ENCODE results near the gene EEF2K. TPM values are rescaled to one million over a fixed set of nuclear protein-coding genes. Genes with fewer than 3 reads are reported as not detected.

EEF2K gene
- total RNA-seq, 5 donors from 2014 or later (not counting 1 experiment from before 2014, with no cell fraction given): 15.5 to 21.5 (median 21.0) TPM

DNA sequence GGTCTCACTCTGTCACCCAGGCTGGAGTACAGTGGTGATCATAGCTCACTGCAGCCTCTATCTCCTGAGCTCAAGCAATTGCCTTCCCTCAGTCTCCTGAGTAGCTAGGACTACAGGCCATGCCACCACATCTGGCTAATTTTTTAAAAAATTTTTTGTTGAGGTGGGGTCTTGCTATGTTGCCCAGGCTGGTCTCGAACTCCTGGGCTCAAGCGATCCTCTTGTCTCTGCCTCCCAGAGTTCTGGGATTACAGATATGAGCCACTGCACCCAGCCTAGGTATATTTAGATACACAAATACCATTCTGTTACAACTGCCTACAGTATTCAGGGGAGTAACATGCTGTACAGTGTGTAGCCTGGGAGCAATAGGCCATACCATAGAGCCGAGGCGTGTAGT is 105.4 kb downstream of the EEF2K start:
- ATAC-seq (replicated peaks in 1 of 4): no peak
- no peak overlapping the region for H3K4me3 Mint-ChIP-seq
- no peaks in the 10 kb centered on the region for H3K27me3 Mint-ChIP-seq
- no peaks in the 10 kb centered on the region for H3K4me1 Mint-ChIP-seq
- WGBS (ENCODE audit: insufficient coverage): 100% methylated on average over 2 of the region's 4 CpGs
- no peaks in the 10 kb centered on the region for H3K4me1 ChIP-seq (ENCODE audit: control insufficient read depth in 1 of 2, extremely low read depth in 1 of 2, insufficient read depth in 2 of 2, low read length in 2 of 2)
- DNase-seq: no peak
- H3K4me3 ChIP-seq (ENCODE audit: control insufficient read depth in 1 of 2, extremely low read depth in 1 of 2, low read length in 1 of 2): no peak overlapping the region
- no peak overlapping the region for H3K27ac ChIP-seq (ENCODE audit: low read length)
- H3K9me3 ChIP-seq: no peaks in the 10 kb centered on the region
- H3K36me3 Mint-ChIP-seq: peaks cover 40% of the 10 kb centered on the region
- no peaks in the 10 kb centered on the region for H3K9me3 Mint-ChIP-seq
- H3K36me3 ChIP-seq (ENCODE audit: control insufficient read depth in 2 of 2, extremely low read depth in 1 of 2, insufficient read depth in 1 of 2, low read length in 1 of 2): peaks cover 34 to 91% of the 10 kb centered on the region in 2 donors
- H3K27ac Mint-ChIP-seq: no peak overlapping the region
- POLR2A ChIA-PET: interaction anchor here in 1 of 2 donors (0.7 kb wide), 1 partner anchor 303 kb away, joined by 6 read pairs; no protein-coding TSS in a partner anchor
- CTCF ChIA-PET: interaction anchor here (0.7 to 1.2 kb wide), 2 partner anchors 10 to 139 kb away, joined by 4 to 9 read pairs; no protein-coding TSS in a partner anchor
- no peaks in the 10 kb centered on the region for H3K27me3 ChIP-seq (replicated peaks in 1 of 2; ENCODE audit: control insufficient read depth in 2 of 2, extremely low read depth in 1 of 2, insufficient read depth in 2 of 2, low read length in 1 of 2)

DNA sequence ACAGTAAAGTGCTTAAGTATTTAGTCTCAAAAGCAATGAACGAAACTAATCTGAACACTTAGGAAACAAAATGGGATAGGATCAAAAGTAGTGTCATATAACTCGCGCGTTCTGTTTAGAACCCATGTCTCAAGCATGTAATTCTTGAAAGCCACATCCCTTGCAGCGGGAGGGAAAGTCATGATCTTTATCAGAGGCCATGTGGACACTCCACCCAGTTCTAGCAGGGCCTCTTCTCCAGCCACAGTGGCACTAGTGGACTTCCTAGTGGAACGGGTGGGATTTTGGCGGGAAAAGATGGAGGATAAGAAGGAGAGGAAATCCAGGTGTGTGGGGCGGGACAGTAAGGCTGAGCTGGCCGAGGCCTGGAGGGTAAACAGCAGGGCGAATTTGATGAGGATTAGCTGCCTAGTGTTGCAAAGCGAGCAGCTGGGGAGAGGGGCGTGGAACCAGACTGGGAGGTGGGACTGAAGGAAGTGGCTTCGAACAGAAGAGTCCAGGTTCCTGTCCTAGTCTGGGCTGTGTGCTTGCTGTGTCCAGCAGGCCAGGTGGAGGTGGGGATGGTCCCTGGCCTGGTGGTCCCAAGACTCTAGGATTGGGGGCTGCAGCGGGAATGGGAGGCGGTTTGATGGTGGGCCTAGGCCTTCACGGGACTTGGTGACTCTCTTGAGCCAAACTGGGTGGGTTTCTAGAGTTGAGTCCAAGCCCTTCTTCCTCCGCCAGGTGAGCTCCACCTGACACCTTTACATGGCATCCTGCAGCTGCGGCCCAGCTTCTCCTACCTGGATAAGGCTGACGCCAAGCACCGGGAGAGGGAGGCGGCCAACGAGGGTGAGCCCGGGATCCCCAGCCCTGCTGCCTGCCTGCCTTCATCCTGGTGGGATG is 107.1 kb downstream of the EEF2K start:
- ChIA-PET POLR2A (interaction anchor here in 1 of 2 donors (0.5 kb wide), 1 partner anchor 118 kb away, joined by 3 read pairs; no protein-coding TSS in a partner anchor), CTCF (no interaction called here)
- Histone ChIP-seq H3K36me3 (ENCODE audit: control insufficient read depth in 2 of 2, extremely low read depth in 1 of 2, insufficient read depth in 1 of 2, low read length in 1 of 2) (peaks cover 43 to 86% of the 10 kb centered on the region in 2 donors), H3K4me3 (ENCODE audit: control insufficient read depth in 1 of 2, extremely low read depth in 1 of 2, low read length in 1 of 2) (no peak overlapping the region), H3K4me1 (ENCODE audit: control insufficient read depth in 1 of 2, extremely low read depth in 1 of 2, insufficient read depth in 2 of 2, low read length in 2 of 2) (no peaks in the 10 kb centered on the region), H3K27ac (ENCODE audit: low read length) (no peak overlapping the region), H3K27me3 (replicated peaks in 1 of 2; ENCODE audit: control insufficient read depth in 2 of 2, extremely low read depth in 1 of 2, insufficient read depth in 2 of 2, low read length in 1 of 2) (no peaks in the 10 kb centered on the region), H3K9me3 (no peaks in the 10 kb centered on the region)
- no peaks in the 10 kb centered on the region for H3K9me3 Mint-ChIP-seq
- H3K27ac Mint-ChIP-seq: no peak overlapping the region
- no peak for ATAC-seq (replicated peaks in 1 of 4)
- DNase-seq: no peak
- H3K4me1 Mint-ChIP-seq: no peaks in the 10 kb centered on the region
- H3K4me3 Mint-ChIP-seq: no peak overlapping the region
- no peaks in the 10 kb centered on the region for H3K27me3 Mint-ChIP-seq
- peaks cover 40% of the 10 kb centered on the region for H3K36me3 Mint-ChIP-seq
- WGBS (ENCODE audit: insufficient coverage): 98% methylated on average over 14 of the region's 23 CpGs

DNA sequence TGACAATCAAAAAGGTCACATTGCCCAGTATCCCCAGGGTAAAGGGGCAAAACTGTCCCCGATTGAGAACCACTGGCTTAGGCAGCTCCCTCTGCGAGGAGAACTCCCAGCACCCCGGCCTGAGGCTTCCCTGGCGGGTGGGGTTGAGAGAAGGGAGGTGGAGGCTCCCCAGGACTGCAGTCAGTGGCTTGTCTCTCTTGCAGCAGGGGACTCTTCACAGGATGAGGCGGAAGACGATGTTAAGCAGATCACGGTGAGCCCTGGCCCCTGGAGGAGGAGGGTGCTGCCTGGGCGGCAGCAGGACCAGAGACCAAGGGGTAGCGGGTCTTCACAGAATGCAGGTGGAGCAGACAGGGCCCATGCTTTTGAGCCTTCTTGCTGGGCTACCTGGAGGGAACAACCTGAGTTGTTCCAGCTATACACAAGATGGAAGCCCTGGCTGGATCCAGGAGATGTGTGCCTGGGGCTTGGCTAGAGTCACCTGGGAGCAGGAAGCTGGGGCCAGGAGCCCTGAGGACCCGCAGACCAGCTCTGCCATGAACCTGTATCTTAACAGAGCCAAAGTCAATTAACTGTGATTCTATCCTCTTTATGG is 107.9 kb downstream of the EEF2K start:
- Mint-ChIP-seq H3K4me3 (peak overlapping the region in 1 of 3 donors; percentile 36), H3K27me3 (no peaks in the 10 kb centered on the region), H3K4me1 (no peaks in the 10 kb centered on the region), H3K9me3 (no peaks in the 10 kb centered on the region), H3K27ac (no peak overlapping the region), H3K36me3 (peaks cover 41% of the 10 kb centered on the region)
- Histone ChIP-seq H3K4me3 (ENCODE audit: control insufficient read depth in 1 of 2, extremely low read depth in 1 of 2, low read length in 1 of 2) (no peak overlapping the region), H3K27me3 (replicated peaks in 1 of 2; ENCODE audit: control insufficient read depth in 2 of 2, extremely low read depth in 1 of 2, insufficient read depth in 2 of 2, low read length in 1 of 2) (no peaks in the 10 kb centered on the region), H3K9me3 (no peaks in the 10 kb centered on the region), H3K27ac (ENCODE audit: low read length) (no peak overlapping the region), H3K36me3 (ENCODE audit: control insufficient read depth in 2 of 2, extremely low read depth in 1 of 2, insufficient read depth in 1 of 2, low read length in 1 of 2) (peaks cover 42 to 86% of the 10 kb centered on the region in 2 donors), H3K4me1 (ENCODE audit: control insufficient read depth in 1 of 2, extremely low read depth in 1 of 2, insufficient read depth in 2 of 2, low read length in 2 of 2) (no peaks in the 10 kb centered on the region)
- POLR2A ChIA-PET: interaction anchor here in 1 of 2 donors (0.6 kb wide), 1 partner anchor 305 kb away, joined by 7 read pairs; no protein-coding TSS in a partner anchor
- ATAC-seq (replicated peaks in 1 of 4): no peak
- CTCF ChIA-PET: no interaction called here
- WGBS (ENCODE audit: insufficient coverage): 97% methylated on average over 8 of the region's 10 CpGs
- no peak for DNase-seq

DNA sequence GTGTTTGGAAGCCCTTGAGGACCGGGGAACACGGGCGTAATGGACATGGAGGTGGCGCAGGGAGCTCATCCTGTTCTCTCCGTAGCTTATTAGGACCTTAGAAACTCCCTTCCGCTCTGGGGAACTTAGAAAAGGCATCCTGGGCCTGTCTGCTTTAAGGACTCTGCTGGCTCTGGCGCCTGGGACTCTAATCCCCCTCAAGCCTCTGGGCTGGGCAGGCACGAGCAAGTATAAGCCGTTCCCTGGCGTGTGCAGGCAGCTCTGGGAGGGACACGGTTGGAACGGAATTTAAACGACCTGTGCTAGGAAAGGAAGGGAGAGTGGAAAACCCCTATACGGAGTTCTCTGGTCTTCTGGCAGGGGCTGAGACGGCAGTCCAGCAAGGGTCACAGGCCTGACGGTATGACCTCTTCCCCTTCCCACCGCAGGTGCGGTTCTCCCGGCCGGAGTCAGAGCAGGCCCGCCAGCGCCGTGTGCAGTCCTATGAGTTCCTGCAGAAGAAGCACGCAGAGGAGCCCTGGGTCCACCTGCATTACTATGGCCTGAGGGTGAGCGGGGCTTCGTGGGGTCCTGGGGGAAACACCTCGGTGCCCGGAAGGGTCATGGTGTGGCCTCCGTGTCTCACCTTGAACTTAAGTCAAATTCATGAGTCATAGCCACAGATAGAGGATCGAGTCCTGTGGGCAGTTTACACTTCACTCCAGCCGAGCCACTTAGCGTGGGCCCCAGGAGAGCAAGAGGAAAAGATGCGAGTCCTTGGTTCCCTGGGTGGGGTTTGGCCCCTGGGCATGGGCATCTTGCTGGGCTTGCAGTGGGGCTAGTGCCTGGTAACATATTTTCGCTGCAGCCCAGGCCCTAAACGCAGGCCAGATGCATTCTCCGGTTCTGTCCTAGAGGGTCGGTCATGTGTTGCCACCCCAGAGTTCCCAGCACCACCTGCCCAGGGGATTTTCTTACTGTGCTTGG is 108.9 kb downstream of the EEF2K start:
- Histone ChIP-seq H3K27ac (ENCODE audit: low read length) (no peak overlapping the region), H3K27me3 (replicated peaks in 1 of 2; ENCODE audit: control insufficient read depth in 2 of 2, extremely low read depth in 1 of 2, insufficient read depth in 2 of 2, low read length in 1 of 2) (no peaks in the 10 kb centered on the region), H3K4me1 (ENCODE audit: control insufficient read depth in 1 of 2, extremely low read depth in 1 of 2, insufficient read depth in 2 of 2, low read length in 2 of 2) (no peaks in the 10 kb centered on the region), H3K9me3 (no peaks in the 10 kb centered on the region), H3K4me3 (ENCODE audit: control insufficient read depth in 1 of 2, extremely low read depth in 1 of 2, low read length in 1 of 2) (no peak overlapping the region), H3K36me3 (ENCODE audit: control insufficient read depth in 2 of 2, extremely low read depth in 1 of 2, insufficient read depth in 1 of 2, low read length in 1 of 2) (peaks cover 34 to 81% of the 10 kb centered on the region in 2 donors)
- Mint-ChIP-seq H3K27me3 (no peaks in the 10 kb centered on the region), H3K27ac (no peak overlapping the region), H3K9me3 (no peaks in the 10 kb centered on the region), H3K4me3 (no peak overlapping the region), H3K4me1 (no peaks in the 10 kb centered on the region), H3K36me3 (peaks cover 43% of the 10 kb centered on the region)
- DNase-seq: no peak
- ATAC-seq (replicated peaks in 1 of 4): no peak
- WGBS (ENCODE audit: insufficient coverage): 97% methylated on average over 35 of the region's 37 CpGs
- POLR2A ChIA-PET: interaction anchor here in 1 of 2 donors (0.6 kb wide), 1 partner anchor 306 kb away, joined by 7 read pairs; no protein-coding TSS in a partner anchor
- CTCF ChIA-PET: no interaction called here

DNA sequence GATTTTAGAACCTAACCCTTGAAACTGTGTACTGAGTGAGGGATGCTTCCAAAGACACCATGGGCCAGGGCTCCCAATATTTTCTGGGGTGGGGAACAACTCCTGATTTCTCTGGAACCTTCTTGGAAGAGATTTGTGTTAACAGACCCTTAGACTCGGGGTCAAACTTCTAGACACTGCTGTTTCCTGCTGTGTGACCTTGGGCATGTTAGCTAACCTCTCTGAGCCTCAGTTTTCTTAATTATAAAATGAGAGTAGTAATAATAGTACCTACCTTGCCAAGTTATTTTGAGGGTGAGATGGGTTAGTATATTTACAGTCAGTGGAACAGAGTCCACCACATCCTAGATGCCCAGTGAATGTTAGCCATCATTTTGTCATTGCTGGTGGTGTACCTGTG is 109.9 kb downstream of the EEF2K start:
- no peak overlapping the region for H3K4me3 Mint-ChIP-seq
- POLR2A ChIA-PET: interaction anchor here in 1 of 2 donors (0.6 kb wide), 1 partner anchor 68 kb away, joined by 3 read pairs; no protein-coding TSS in a partner anchor
- no peaks in the 10 kb centered on the region for H3K9me3 Mint-ChIP-seq
- no peak overlapping the region for H3K27ac Mint-ChIP-seq
- Histone ChIP-seq H3K4me1 (ENCODE audit: control insufficient read depth in 1 of 2, extremely low read depth in 1 of 2, insufficient read depth in 2 of 2, low read length in 2 of 2) (no peaks in the 10 kb centered on the region), H3K27ac (ENCODE audit: low read length) (no peak overlapping the region), H3K36me3 (ENCODE audit: control insufficient read depth in 2 of 2, extremely low read depth in 1 of 2, insufficient read depth in 1 of 2, low read length in 1 of 2) (peaks cover 33 to 84% of the 10 kb centered on the region in 2 donors), H3K27me3 (replicated peaks in 1 of 2; ENCODE audit: control insufficient read depth in 2 of 2, extremely low read depth in 1 of 2, insufficient read depth in 2 of 2, low read length in 1 of 2) (no peaks in the 10 kb centered on the region), H3K9me3 (no peaks in the 10 kb centered on the region), H3K4me3 (ENCODE audit: control insufficient read depth in 1 of 2, extremely low read depth in 1 of 2, low read length in 1 of 2) (no peak overlapping the region)
- ATAC-seq (replicated peaks in 1 of 4) (no peak), DNase-seq (no peak)
- CTCF ChIA-PET: no interaction called here
- H3K36me3 Mint-ChIP-seq: peaks cover 50% of the 10 kb centered on the region
- no peaks in the 10 kb centered on the region for H3K27me3 Mint-ChIP-seq
- no CpG with 5 or more reads among the region's 1 CpG for WGBS (ENCODE audit: insufficient coverage)
- peaks cover 2 to 4% (median 3%) of the 10 kb centered on the region in 3 donors for H3K4me1 Mint-ChIP-seq
